Colonic mucosa (tissue), 4 donors: ENCODE measurements around the gene TRIM63. TPM values are rescaled to one million over a fixed set of nuclear protein-coding genes. Genes with fewer than 3 reads are reported as not detected.

ENCODE experiments used
- DNase-seq: peaks from one replicate; pipeline ENCODE4 v3.0.0-alpha.2; 2020
- H3K27ac ChIP-seq: fragments of 200-600 bp; one replicate; pipeline ENCODE4 v1.8.0; 2021
- H3K27me3 ChIP-seq: fragments of 200-600 bp; one replicate; pipeline ENCODE4 v1.8.0; 2021
- H3K36me3 ChIP-seq: fragments of 200-600 bp; one replicate; pipeline ENCODE4 v1.8.0; 2021
- H3K4me1 ChIP-seq: fragments of 200-600 bp; one replicate; pipeline ENCODE4 v1.8.0; 2021; ENCODE audit warnings: mild to moderate bottlenecking
- H3K4me3 ChIP-seq: fragments of 200-600 bp; one replicate; pipeline ENCODE4 v1.8.0; 2021
- H3K9ac ChIP-seq, 2 donors: one replicate each; pipeline ENCODE4 v1.7.0; 2013; ENCODE audit warnings: control low read depth in 2 of 2, low read depth in 2 of 2, low read length in 2 of 2
- H3K9me3 ChIP-seq: fragments of 200-600 bp; one replicate; pipeline ENCODE4 v1.8.0; 2021
- CTCF ChIP-seq: fragments of 200-600 bp; IDR thresholded peaks from one replicate; pipeline ENCODE4 v1.8.0; 2022; ENCODE audit warnings: antibody characterized with exemption, mild to moderate bottlenecking
- intact Hi-C: fragments of 100-400 bp; cut with DNase I; formaldehyde crosslinking; loops from one replicate; pipeline ENCODE4 v1.14.1; 2022
- total RNA-seq, 2 donors: library from RNA; stranded (reverse); fragmentation: NEBNext Ultra II Directional in 1 of 2; extraction: Animal tissue kit (Norgen Biotek cat#: 25700) in 1 of 2; gene quantifications; one replicate each; pipeline ENCODE4 v1.2.1, GENCODE V29; 2021
- donor health status: healthy.
- donor health status: DM: no; HTN: no; CAD: no.
- donor health status: DM: no; HTN: no; CAD: no.

Gene TRIM63
- total RNA-seq, 2 donors from 2014 or later = 0.15 TPM; not detected in 1

- no peak overlapping the region for H3K9ac ChIP-seq
- H3K9me3 ChIP-seq = no peaks in the 10 kb centered on the region
- DNase-seq = no peak
- no peak overlapping the region for H3K27ac ChIP-seq
- TF ChIP-seq CTCF = no peak
- H3K4me1 ChIP-seq = peaks cover 4% of the 10 kb centered on the region
- intact Hi-C loops = no loop called here
- H3K36me3 ChIP-seq = no peaks in the 10 kb centered on the region
- no peak overlapping the region for H3K4me3 ChIP-seq
- H3K27me3 ChIP-seq = peaks cover 18% of the 10 kb centered on the region
Measured at GRCh38 chr1:26041401-26041800, 26.0 kb downstream of the TRIM63 start.

GRCh38 chr1:26038904-26039303, 28.5 kb downstream of the TRIM63 start:
- intact Hi-C loops = loop anchor here (5.0 kb wide), 2 partner anchors 63 to 108 kb away; no protein-coding TSS in a partner anchor
- H3K9ac ChIP-seq = no peak overlapping the region
- H3K27ac ChIP-seq = no peak overlapping the region
- H3K36me3 ChIP-seq = no peaks in the 10 kb centered on the region
- no peak for DNase-seq
- TF ChIP-seq CTCF = no peak
- no peak overlapping the region for H3K4me3 ChIP-seq
- no peaks in the 10 kb centered on the region for H3K9me3 ChIP-seq
- H3K4me1 ChIP-seq = peaks cover 3% of the 10 kb centered on the region
- H3K27me3 ChIP-seq = no peaks in the 10 kb centered on the region

- Histone ChIP-seq H3K27me3 (no peaks in the 10 kb centered on the region), H3K4me1 (peaks cover 3% of the 10 kb centered on the region), H3K9me3 (no peaks in the 10 kb centered on the region), H3K4me3 (no peak overlapping the region), H3K9ac (no peak overlapping the region), H3K36me3 (no peaks in the 10 kb centered on the region), H3K27ac (no peak overlapping the region)
- DNase-seq = no peak
- intact Hi-C loops = loop anchor here (5.0 kb wide), 2 partner anchors 64 to 109 kb away; no protein-coding TSS in a partner anchor
- no peak for TF ChIP-seq CTCF
Measured at GRCh38 chr1:26038477-26038876, 29.0 kb downstream of the TRIM63 start.

- H3K27me3 ChIP-seq = no peaks in the 10 kb centered on the region
- intact Hi-C loops = loop anchor here (5.0 kb wide), 2 partner anchors 64 to 109 kb away; no protein-coding TSS in a partner anchor
Measured at GRCh38 chr1:26037904-26038303, 29.5 kb downstream of the TRIM63 start.

GRCh38 chr1:26036756-26037281, 30.6 kb downstream of the TRIM63 start:
- no peaks in the 10 kb centered on the region for H3K27me3 ChIP-seq

More at GRCh38 chr1:26037904-26038303, 29.5 kb downstream of the TRIM63 start:
- no peak overlapping the region for H3K4me3 ChIP-seq
- no peak for TF ChIP-seq CTCF
- H3K27ac ChIP-seq = no peak overlapping the region
- H3K9me3 ChIP-seq = no peaks in the 10 kb centered on the region
- H3K9ac ChIP-seq = no peak overlapping the region
- peaks cover 3% of the 10 kb centered on the region for H3K4me1 ChIP-seq
- DNase-seq = no peak
- H3K36me3 ChIP-seq = no peaks in the 10 kb centered on the region

More at GRCh38 chr1:26036756-26037281, 30.6 kb downstream of the TRIM63 start:
- TF ChIP-seq CTCF = no peak
- DNase-seq = no peak
- Histone ChIP-seq H3K4me1 (peaks cover 3% of the 10 kb centered on the region), H3K9me3 (no peaks in the 10 kb centered on the region), H3K36me3 (no peaks in the 10 kb centered on the region), H3K9ac (no peak overlapping the region), H3K4me3 (no peak overlapping the region), H3K27ac (no peak overlapping the region)
- intact Hi-C loops = loop anchor here (5.0 kb wide), 2 partner anchors 65 to 110 kb away; no protein-coding TSS in a partner anchor
